ENCODE data around the gene PTPN6. TPM values are rescaled to one million over a fixed set of nuclear protein-coding genes. Genes with fewer than 3 reads are reported as not detected.

PTPN6 gene
- total and polyA plus RNA-seq, 10 of the 15 experiments (the other 5 are each of a cell fraction or from before 2014, with no cell fraction given): 229 to 457 (median 370) TPM

DNA sequence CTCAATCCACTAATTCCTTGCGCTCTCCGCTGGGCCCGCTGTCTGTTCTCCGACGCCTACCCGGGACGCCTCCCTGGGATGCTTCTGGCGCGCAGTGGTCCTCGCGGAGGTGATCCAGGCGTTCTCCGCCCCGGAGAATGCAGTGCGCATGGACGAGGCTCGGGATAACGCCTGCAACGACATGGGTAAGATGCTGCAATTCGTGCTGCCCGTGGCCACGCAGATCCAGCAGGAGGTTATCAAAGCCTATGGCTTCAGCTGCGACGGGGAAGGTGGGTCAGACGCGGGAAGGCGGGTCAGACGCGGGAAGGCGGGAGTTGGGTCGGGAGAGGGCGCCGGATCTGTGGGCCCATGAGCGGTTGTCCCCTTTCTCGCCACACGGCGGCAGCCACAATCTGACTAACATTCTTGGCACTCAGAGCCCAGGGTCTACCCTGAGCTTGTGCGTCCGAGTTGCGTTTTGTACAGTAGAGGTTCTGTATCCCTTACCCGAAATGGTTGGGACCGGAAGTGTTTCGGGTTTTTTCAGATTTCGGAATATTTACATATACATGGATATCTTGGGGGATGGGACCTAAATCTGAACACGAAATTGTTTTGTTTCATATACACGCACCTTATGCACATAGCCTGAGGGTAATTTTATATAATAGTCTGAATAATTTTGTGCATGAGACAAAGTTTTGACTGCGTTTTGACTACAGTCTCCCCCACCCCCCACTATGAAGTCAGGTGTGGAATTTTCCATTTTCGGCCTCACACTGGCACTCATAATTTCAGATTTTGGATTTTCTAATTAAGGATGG lies 6.6 kb upstream of the PTPN6 start (continued):
- TF ChIP-seq SIN3A (IDR thresholded peaks at IDR 0.05; ENCODE audit: low read depth, low read length) (peak; percentile 61; the same call in 1 of the 2 replicates), MEF2B (IDR thresholded peaks at IDR 0.05; ENCODE audit: partially characterized antibody, poor library complexity, severe bottlenecking) (no peak), EGR1 (IDR thresholded peaks at IDR 0.05; ENCODE audit: borderline replicate concordance in 1 of 2, low read depth in 2 of 2, low read length in 2 of 2) (no peak), STAT1 (conservative IDR thresholded peaks at IDR 0.05) (0 out of 2 replicates have a peak, but pooled peaks have one; percentile 24), ESRRA (IDR thresholded peaks at IDR 0.05; ENCODE audit: low read length) (no peak), PAX5 (IDR thresholded peaks at IDR 0.05; ENCODE audit: borderline replicate concordance, low read depth, low read length) (peak; percentile 45; the same call in 1 of the 2 replicates), FOS (IDR thresholded peaks at IDR 0.05; ENCODE audit: borderline replicate concordance, extremely low read depth, insufficient read length) (no peak), RFX5 (IDR thresholded peaks at IDR 0.05; ENCODE audit: low read depth, low read length) (no peak), STAT3 (IDR thresholded peaks at IDR 0.05; ENCODE audit: low read depth, low read length) (no peak), SMAD1 (IDR thresholded peaks at IDR 0.05; ENCODE audit: low read depth, partially characterized antibody) (no peak), IKZF1 (conservative IDR thresholded peaks at IDR 0.05) (peak; percentile 98)
- TF ChIP-seq, protein P1, sequence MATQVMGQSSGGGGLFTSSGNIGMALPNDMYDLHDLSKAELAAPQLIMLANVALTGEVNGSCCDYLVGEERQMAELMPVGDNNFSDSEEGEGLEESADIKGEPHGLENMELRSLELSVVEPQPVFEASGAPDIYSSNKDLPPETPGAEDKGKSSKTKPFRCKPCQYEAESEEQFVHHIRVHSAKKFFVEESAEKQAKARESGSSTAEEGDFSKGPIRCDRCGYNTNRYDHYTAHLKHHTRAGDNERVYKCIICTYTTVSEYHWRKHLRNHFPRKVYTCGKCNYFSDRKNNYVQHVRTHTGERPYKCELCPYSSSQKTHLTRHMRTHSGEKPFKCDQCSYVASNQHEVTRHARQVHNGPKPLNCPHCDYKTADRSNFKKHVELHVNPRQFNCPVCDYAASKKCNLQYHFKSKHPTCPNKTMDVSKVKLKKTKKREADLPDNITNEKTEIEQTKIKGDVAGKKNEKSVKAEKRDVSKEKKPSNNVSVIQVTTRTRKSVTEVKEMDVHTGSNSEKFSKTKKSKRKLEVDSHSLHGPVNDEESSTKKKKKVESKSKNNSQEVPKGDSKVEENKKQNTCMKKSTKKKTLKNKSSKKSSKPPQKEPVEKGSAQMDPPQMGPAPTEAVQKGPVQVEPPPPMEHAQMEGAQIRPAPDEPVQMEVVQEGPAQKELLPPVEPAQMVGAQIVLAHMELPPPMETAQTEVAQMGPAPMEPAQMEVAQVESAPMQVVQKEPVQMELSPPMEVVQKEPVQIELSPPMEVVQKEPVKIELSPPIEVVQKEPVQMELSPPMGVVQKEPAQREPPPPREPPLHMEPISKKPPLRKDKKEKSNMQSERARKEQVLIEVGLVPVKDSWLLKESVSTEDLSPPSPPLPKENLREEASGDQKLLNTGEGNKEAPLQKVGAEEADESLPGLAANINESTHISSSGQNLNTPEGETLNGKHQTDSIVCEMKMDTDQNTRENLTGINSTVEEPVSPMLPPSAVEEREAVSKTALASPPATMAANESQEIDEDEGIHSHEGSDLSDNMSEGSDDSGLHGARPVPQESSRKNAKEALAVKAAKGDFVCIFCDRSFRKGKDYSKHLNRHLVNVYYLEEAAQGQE (IDR thresholded peaks at IDR 0.05; ENCODE audit: low read depth, low read length): no peak
- TF ChIP-seq, protein P2, sequence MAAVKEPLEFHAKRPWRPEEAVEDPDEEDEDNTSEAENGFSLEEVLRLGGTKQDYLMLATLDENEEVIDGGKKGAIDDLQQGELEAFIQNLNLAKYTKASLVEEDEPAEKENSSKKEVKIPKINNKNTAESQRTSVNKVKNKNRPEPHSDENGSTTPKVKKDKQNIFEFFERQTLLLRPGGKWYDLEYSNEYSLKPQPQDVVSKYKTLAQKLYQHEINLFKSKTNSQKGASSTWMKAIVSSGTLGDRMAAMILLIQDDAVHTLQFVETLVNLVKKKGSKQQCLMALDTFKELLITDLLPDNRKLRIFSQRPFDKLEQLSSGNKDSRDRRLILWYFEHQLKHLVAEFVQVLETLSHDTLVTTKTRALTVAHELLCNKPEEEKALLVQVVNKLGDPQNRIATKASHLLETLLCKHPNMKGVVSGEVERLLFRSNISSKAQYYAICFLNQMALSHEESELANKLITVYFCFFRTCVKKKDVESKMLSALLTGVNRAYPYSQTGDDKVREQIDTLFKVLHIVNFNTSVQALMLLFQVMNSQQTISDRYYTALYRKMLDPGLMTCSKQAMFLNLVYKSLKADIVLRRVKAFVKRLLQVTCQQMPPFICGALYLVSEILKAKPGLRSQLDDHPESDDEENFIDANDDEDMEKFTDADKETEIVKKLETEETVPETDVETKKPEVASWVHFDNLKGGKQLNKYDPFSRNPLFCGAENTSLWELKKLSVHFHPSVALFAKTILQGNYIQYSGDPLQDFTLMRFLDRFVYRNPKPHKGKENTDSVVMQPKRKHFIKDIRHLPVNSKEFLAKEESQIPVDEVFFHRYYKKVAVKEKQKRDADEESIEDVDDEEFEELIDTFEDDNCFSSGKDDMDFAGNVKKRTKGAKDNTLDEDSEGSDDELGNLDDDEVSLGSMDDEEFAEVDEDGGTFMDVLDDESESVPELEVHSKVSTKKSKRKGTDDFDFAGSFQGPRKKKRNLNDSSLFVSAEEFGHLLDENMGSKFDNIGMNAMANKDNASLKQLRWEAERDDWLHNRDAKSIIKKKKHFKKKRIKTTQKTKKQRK (IDR thresholded peaks at IDR 0.05; ENCODE audit: low read depth, low read length): no peak

All from GM12878 (cell line).